GM10847 (cell line): ENCODE results near the gene TUBB.
A peak's percentile ranks its signal among the peaks of the same experiment; 100 is the strongest.

Experiments
- POLR2A ChIP-seq: IDR thresholded peaks from 2 replicates; pipeline ENCODE4 v1.6.1; 2011; ENCODE audit not compliant: insufficient read length; ENCODE audit errors: extremely low read depth

TUBB gene

GRCh38 chr6:30703821-30704220 is 16.3 kb upstream of the TUBB start:
- TF ChIP-seq POLR2A = no peak

- TF ChIP-seq POLR2A = no peak
Measured at GRCh38 chr6:30705620-30706019, 14.5 kb upstream of the TUBB start.

- no peak for TF ChIP-seq POLR2A
Measured at GRCh38 chr6:30707281-30707850, 12.8 kb upstream of the TUBB start.

DNA sequence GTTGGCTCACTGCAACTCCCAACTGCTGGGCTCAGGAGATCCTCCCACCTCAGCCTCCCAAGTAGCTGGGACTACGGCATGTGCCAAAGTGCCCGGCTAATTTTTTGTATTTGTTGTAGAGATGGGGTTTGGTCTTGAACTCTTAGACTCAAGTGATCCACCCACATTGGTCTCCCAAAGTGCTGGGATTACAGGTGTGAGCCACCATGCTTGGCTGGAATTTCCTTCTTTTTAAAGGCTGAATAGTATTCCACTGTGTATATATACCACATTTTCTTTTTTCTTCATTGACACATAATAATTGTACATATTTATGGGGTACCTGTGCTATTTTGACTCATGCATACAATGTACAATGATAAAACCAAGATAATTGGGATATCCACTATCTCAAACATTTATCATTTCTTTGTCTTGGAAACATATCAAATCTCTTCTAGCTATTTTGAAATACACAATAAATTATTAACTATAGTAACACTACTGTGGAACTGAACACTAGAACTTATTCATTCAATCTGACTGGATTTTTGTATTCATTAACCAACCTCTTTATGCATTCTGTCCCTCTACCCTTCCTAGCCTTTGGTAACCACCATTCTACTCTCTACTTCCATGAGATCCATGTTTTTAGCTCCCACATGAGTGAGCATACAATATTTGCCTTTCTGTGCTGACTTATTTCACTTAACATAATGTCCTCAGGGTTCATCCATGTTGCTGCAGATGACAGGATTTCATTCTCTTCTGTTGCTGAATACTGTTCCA is 10.9 kb upstream of the TUBB start:
- no peak for TF ChIP-seq POLR2A

DNA sequence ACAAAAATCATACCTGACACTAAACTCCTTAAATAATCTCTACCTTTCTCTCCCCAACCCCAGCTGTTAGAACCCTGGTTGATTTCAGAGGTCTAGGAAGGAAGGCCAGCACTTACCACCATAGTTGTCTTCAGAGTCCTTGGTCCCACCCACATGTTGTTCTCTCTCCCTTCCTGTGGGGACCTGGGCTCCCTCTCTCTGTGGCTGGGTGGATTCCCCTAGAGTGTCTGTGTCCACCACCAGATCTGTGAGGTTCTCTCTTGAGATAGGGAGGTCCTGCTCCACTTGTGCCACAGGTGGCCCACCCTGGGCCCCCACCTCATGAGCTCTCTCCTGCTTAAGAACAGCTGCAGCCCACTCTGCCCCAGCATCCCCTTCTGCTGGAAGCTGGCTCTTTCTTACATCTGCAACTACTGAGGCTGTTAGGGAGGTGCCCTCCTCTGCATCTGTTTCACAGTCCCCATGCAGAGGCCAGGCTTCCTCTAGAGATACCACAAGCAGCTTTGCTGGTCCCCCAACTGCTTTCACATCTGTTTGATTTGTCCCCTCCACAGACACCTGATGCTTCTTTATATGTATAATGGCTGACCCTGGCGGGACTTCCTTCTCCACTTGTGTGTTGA is 8.3 kb upstream of the TUBB start:
- TF ChIP-seq POLR2A = no peak

DNA sequence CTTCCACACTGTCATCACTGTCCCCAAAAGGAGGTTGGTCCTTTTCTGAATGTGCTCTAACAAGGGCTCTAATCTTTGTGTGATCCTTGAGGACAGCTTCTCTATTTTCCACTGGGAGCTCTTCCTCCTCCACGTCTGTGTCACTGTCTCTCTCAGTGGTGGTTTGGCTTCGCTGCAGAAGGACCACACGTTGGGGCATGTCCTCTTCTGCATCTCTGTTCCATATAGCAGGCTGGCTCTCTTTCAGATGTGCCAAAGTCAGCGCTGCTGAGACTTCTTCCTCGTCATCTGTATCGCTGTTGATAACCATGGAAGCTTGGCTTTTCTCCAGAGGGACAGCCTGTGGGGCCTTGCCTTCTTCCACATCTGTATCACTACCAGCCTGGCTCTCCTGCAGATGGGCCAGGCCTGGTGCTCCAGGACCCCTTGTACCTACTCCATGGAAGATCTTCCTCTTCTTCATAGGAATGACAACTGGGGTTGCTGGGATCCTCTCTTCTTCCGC is 7.7 kb upstream of the TUBB start:
- no peak for TF ChIP-seq POLR2A

DNA sequence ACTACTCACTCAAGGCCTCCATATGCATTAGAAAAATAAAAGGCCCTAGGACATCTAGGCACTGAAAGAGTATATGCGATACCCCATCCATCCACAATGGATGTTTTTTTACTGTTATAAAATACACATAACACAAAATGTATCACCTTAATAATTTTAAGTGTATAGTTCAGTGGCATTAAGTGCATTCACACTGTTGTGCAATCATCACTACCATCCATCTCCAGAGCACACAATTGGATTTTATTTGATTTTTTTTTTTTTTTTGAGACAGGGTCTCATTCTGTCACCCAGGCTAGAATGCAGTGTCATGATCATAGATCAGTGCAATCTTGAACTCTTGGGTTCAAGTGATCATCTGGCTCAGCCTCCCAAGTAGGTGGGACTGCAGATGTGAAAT is 5.9 kb upstream of the TUBB start:
- TF ChIP-seq POLR2A = no peak

DNA sequence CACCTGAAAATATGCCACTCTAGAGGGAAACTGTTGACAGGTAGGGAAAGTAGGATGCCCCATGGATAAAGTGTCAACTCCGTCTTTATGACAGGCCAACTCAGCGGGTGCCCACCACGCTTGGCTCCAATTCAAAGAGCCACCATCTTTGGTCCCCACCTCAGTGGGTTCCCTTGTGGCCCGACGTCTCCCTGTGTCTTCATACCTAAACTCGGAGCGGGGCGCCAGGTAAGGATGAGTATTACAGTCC is 3.3 kb upstream of the TUBB start:
- no peak for TF ChIP-seq POLR2A

GRCh38 chr6:30717129-30717844 is 2.9 kb upstream of the TUBB start, which contains the start of gene MDC1:
TSS of gene MDC1 (minus strand) at chr6:30717281. CDS start at chr6:30715175, 2,106 bp downstream.
- TF ChIP-seq POLR2A = peak; percentile 83

GRCh38 chr6:30719356-30719755 is 796 bp upstream of the TUBB start:
- TF ChIP-seq POLR2A = no peak

DNA sequence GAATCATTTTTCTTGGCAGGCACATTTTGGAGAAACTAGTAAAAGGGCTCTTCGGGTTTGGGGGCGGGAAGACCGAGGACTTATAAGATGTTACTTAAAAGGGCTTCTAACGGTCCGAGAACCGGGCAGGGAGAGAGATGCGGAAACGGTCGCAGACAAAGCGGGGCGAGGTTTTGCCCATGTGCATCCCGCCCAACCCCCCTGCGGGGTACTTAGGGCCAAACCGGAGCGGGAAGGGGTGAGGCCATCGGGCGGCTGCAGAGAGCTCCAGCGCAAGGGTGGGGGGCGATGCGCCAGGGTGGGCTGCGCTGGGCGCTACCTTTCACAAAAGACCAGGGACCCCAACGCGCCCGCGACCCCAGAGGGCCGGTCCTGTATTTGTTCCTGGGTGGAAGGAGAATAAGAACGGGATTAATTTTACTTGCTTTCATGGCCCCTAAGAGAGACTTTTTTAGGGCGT is 616 bp downstream of the TUBB start:
- peak; percentile 22 for TF ChIP-seq POLR2A

DNA sequence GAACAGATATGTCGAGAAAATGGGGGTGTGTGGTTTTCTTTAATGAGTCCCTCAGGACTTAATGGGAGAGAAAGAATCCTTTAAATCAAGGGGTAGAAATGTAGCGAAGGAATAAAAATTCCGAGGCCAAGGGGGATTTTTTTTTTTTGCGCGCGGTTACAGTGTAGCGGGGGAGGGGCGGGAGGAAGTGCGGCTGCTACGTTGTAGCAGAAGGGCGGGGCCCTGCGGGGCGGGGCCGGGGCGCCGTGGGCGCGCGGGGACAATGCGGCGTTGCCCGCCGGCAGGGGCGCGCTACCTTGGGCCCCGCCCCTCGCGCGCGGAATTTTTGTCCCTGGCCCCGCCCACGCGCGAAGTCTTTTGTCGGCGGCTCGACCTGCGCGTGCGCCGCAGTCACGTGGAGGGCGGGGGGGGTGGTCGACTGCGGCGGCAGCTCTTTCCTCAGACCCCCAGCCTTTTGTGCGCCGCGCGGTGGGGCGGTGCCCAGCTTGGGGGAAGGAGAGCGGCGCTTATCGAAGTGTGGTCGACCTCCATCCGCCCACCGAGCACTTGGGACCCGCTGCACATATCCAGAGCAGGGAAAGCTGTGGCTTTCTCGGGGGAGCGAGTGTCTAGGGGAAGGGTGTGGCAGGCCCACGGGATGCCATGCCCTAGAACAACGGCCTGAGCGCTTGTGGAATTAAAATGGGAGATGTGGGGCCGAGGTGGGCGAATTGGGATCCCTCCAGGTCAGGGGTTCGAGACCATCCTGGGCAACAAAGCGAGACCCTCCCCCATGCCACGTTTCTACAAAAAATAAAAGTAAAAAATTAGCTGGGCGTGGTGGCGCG is 1.3 kb downstream of the TUBB start:
- TF ChIP-seq POLR2A = peak; percentile 50

DNA sequence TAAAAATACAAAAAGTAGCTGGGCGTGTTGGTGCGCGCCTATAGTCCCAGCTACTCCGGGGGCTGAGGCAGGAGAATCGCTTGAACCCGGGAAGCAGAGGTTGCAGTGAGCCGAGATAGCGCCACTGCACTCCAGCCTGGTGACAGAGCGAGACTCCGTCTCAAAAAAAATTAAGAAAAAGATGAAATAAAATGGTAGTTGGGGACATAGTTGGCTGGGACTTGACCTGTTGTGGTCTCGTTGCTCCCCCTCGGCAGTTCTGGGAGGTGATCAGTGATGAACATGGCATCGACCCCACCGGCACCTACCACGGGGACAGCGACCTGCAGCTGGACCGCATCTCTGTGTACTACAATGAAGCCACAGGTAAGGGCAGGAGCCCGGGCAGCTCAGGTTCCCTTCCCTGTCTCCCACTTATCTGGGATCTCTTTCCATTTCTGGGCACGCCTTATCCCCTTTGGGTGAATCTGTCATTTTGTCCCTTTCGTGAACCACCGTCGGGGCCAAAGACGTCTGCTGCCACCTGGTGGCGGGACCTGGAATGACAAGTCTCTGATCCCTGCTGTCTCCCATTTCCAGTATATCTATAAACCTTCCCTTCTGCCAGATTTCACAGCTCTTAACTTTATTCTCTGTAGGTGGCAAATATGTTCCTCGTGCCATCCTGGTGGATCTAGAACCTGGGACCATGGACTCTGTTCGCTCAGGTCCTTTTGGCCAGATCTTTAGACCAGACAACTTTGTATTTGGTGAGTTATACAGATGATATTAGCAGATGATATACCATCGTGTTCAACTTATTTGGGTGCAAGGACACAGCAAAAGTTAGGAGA is 2.3 kb downstream of the TUBB start:
- no peak for TF ChIP-seq POLR2A

DNA sequence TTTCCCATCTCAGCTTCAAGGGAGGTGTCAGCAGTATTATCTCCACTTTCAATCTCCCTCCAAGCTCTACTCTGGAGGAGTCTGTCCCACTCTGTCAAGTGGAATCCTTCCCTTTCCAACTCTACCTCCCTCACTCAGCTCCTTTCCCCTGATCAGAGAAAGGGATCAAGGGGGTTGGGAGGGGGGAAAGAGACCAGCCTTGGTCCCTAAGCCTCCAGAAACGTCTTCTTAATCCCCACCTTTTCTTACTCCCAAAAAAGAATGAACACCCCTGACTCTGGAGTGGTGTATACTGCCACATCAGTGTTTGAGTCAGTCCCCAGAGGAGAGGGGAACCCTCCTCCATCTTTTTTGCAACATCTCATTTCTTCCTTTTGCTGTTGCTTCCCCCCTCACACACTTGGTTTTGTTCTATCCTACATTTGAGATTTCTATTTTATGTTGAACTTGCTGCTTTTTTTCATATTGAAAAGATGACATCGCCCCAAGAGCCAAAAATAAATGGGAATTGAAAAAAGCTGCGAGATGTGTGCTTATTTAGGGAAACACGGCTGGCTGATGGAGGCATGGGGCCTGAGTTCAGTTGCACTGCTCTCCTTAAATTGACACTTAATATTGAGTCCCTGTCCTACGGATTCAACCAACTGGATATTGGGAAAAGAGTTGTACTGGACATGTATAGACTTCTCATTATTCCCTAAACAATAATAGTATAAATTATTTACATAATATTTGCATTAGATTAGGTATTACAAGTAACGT is 4.9 kb downstream of the TUBB start:
- no peak for TF ChIP-seq POLR2A
